HG02943 (cell line): ENCODE data around the gene MAMDC4.

Experiments used
- ATAC-seq: cut with Tn5 transposase; IDR thresholded peaks from one replicate; pipeline ENCODE4 v1.9.1; 2021; ENCODE audit warnings: mild to moderate bottlenecking, low read depth, moderate library complexity; ENCODE audit not compliant: unreplicated experiment

MAMDC4 gene

DNA sequence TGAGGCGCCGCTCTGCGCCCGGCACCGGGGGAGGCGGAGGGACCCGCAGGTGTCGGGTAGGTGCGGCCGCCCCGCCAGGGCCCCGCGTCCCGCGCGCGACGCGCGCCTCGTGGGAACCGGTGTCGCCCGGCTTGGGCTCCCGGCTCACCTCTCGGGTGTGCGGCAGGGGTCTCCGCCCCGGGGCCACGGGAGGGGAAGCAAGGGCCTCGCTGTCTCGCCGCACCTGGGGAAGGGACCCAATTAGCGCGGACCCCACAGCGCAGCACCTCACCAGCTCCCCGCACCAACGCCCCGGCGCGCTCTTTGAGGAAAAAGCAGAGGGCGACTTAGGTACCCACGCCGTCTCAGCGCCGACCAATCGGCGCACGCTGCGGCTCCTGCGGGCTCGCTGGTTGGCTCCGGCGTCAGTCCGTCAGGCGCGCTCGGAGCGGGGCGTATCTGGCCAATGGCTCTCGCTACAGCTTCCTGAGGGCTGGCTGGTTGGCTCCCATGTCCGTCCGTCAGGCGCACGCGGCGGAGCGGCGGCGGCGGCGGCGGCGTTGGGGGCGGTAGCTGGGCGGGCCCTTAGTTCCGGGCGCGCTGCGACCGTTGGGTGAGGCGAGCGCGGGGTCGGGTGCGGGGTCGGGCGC is 33.9 kb downstream of the MAMDC4 start, which contains the start of gene TRAF2:
TSS of gene TRAF2 (plus strand) at position 567 of the 629 bp plus-strand sequence. CDS start 12,225 bp downstream, outside the sequence.
- peak; percentile 80 for ATAC-seq

- peak; percentile 10 for ATAC-seq
These were observed 34.8 kb downstream of the MAMDC4 start for GRCh38 chr9:136886610-136887597.

- no peak for ATAC-seq
These were observed 36.3 kb downstream of the MAMDC4 start for GRCh38 chr9:136888454-136888853.

GRCh38 chr9:136889858-136890257 is 37.7 kb downstream of the MAMDC4 start:
- ATAC-seq, result no peak

- ATAC-seq, result no peak
These were observed 38.5 kb downstream of the MAMDC4 start for GRCh38 chr9:136890661-136891060.

DNA sequence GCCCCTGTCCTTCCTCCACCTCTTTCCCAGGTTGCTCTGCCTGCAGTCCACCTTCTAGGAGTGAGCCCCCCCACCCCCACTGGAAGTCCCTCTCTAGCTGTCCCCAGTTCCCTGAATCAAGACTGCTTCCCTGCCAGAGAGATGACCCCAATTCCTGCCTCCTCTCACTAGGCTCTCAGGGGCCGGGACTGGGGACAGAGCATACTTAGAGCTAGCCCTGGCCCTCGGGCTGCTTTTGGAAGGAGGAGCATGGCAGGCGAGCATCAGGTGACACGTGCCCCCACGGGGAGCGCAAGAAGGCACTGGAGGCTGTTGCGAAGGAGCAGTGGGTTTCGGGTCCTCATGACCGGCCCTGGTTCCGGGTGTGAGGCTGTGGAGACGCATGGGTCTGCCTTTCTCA is 43.9 kb downstream of the MAMDC4 start:
- ATAC-seq, result no peak

DNA sequence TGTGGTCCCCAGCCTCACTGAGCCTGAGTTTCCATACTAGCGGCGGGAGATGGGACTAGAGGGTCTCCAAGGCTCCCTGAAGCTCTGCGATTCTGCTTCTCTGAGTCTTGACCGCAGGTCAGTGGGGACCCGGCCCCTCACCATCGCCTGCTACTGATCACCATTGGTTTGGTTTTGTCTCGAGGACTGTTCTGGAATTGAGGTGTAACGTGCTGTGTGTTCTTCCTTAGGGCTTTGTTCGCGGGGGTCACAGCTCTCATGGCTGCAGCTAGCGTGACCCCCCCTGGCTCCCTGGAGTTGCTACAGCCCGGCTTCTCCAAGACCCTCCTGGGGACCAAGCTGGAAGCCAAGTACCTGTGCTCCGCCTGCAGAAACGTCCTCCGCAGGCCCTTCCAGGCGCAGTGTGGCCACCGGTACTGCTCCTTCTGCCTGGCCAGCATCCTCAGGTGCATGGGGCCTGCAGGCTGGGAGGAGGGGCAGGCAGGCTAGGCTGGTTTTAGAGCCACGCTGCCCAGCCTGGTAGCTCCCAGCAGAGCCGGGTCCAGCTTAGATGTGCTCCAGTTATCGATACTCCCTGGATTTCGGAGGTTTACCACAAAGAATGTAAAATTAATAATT is 46.4 kb downstream of the MAMDC4 start:
- ATAC-seq, result no peak

DNA sequence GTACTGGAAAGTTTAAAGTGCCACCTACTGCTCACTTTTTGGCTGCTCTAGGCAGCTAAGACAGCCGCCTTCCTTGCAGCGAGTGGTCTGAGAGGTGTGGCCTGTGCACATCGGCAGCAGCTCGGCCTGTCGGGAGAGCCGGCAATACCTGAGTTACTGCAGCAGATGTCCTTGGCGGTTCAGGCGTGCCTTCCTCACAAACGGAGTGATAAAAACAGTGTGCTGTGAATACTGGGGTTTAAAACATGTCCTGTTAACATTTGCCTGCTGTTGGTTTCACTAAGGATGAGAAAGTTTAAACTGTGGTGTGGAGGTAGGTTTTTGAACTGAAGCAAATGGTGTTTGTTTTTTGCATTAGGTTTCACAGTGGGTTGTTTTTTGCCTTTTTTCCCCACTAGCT is 47.0 kb downstream of the MAMDC4 start:
- ATAC-seq, result no peak

- ATAC-seq, result no peak
These were observed 48.4 kb downstream of the MAMDC4 start for GRCh38 chr9:136900556-136900955.

DNA sequence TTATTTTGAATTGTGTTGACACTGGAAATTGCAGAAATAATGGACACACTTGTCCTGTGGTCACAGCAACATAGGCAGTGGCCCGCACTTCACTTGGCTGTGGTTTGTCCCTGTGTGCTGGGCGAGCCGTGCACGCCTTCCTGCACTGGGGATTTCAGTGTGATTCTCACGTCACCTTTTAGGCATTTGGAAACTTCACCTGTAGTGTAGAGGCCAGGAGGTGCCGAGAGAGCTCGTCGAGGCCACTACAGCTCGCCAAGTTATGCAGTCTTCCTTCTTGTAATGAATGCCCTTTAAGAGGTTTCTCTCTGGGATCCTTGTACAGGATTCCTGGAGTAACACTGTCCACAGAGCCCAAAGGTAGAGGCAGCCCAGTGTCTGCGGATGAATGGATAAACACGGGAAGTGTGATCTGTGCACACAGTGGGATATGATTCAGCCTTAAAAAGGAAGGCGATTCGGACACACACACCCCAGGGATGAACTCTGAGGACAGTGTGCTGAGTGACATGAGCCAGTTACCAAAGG is 48.9 kb downstream of the MAMDC4 start:
- ATAC-seq, result no peak

GRCh38 chr9:136901516-136902258 is 49.5 kb downstream of the MAMDC4 start:
- ATAC-seq, result peak; percentile 61

DNA sequence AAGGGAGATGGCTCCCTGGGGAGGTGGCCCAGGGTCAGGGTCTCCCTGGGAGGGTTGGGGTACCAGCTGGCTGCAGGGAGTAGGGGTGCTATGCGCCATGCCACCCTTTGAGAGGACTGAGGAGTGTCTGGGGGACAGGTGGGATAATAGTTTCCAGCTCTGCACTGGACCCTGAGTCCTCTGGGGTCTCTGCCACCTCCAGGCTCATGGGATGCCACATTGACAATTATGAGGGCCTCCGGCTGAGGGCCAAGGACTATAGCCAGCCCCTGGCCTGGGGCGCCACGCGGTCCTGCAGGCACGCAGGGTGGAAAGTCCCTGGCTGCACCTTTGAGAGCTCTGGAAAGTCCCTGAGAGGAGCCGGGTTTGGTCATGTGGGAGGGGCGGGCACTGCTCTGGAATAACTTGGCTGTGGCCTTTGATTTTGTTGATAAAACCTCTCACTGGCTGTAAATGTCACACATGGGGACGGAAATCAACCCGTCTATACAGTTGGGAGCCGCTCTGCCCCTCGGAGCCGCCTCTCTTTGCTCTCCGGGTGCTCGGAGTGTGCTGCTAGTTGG is 50.2 kb downstream of the MAMDC4 start:
- peak; percentile 43 for ATAC-seq

GRCh38 chr9:136903041-136903554 is 51.0 kb downstream of the MAMDC4 start:
- no peak for ATAC-seq

DNA sequence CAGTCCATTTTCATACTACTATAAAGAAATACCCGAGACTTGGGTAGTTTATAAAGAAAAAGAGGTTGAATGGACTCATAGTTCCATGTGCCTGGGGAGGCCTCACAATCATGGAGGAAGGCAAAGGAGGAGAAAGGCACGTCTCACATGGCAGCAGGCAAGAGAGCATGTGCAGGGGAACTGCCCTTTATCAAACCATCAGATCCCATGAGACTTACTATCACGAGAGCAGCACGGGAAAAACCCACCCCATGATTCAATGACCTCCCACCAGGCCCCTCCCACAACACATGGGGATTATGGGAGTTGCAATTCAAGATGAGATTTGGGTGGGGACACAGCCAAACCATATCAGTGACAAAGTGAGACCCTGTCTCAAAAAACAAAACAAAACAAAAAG is 54.1 kb downstream of the MAMDC4 start:
- ATAC-seq, result no peak

- ATAC-seq, result no peak
These were observed 55.1 kb downstream of the MAMDC4 start for GRCh38 chr9:136907011-136907914.
